ENCODE results near the gene LEUTX. TPM values are rescaled to one million over a fixed set of nuclear protein-coding genes. Genes with fewer than 3 reads are reported as not detected.

The LEUTX gene
- total RNA-seq, 1 donor from 2014 or later: not detected

DNA sequence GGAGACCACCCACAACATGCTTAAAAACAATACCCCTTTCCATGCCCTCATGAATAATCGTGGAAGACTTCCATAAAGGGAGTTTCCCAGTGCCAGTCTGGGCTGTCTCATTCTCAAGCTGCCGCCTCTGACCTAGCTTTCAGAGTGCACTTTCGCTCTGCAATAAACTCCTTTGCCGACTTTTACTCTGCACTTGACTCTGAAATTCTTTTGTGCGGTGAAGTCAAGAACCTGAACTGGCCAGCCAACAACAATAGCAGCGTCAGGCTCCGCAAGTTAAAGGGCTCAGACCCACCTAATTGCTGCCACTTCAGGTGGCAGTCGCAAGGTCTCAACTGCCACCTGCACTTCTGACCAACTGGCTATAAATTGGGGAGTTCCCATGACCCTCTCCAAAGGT lies 10.3 kb upstream of the LEUTX start:
- Mint-ChIP-seq H3K4me1 (no peaks in the 10 kb centered on the region), H3K9me3 (peaks cover 5% of the 10 kb centered on the region), H3K27ac (no peak overlapping the region), H3K27me3 (peaks cover 13% of the 10 kb centered on the region), H3K4me3 (no peak overlapping the region), H3K36me3 (ENCODE audit: low read depth) (no peaks in the 10 kb centered on the region)
- DNase-seq (no peak), ATAC-seq (ENCODE audit: low read depth) (no peak)
- CTCF ChIA-PET: interaction anchor here (1.0 to 1.2 kb wide), 4 partner anchors 24 to 218 kb away, joined by 3 to 4 read pairs (median 3); partner anchors contain the start of gene FBL
- POLR2A ChIA-PET: no interaction called here
- intact Hi-C loops (cut with micrococcal nuclease): loop anchor here (5.0 kb wide), 1 partner anchor 326 kb away; no protein-coding TSS in a partner anchor
- TF ChIP-seq, protein P1, sequence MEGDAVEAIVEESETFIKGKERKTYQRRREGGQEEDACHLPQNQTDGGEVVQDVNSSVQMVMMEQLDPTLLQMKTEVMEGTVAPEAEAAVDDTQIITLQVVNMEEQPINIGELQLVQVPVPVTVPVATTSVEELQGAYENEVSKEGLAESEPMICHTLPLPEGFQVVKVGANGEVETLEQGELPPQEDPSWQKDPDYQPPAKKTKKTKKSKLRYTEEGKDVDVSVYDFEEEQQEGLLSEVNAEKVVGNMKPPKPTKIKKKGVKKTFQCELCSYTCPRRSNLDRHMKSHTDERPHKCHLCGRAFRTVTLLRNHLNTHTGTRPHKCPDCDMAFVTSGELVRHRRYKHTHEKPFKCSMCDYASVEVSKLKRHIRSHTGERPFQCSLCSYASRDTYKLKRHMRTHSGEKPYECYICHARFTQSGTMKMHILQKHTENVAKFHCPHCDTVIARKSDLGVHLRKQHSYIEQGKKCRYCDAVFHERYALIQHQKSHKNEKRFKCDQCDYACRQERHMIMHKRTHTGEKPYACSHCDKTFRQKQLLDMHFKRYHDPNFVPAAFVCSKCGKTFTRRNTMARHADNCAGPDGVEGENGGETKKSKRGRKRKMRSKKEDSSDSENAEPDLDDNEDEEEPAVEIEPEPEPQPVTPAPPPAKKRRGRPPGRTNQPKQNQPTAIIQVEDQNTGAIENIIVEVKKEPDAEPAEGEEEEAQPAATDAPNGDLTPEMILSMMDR (IDR thresholded peaks at IDR 0.05): no peak

DNA sequence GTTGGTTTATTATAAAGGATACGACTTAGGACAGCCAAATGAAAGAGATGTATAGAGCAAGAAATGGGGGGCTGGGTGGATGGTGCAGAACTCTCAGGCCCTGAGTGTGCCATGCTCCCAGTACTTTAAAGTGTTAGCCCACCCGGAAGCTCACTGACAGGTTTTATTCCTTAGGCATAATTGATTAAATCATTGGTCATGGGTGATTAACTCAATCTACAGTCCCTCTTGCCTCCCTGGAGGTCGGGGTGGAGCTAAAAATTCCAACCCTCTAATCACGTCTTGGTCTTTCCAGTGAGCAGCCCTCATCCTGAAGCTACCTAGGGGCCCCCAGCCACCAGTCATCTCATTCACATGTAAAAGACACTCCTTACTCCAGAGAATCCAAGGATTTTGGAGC lies 9.9 kb upstream of the LEUTX start:
- H3K4me1 Mint-ChIP-seq: no peaks in the 10 kb centered on the region
- ChIA-PET CTCF (interaction anchor here (1.0 to 1.1 kb wide), 2 partner anchors 24 to 34 kb away, joined by 3 to 4 read pairs; no protein-coding TSS in a partner anchor), POLR2A (no interaction called here)
- ATAC-seq (ENCODE audit: low read depth) (no peak), DNase-seq (no peak)
- H3K36me3 Mint-ChIP-seq (ENCODE audit: low read depth): no peaks in the 10 kb centered on the region
- intact Hi-C loops (cut with micrococcal nuclease): loop anchor here (5.0 kb wide), 1 partner anchor 326 kb away; no protein-coding TSS in a partner anchor
- H3K4me3 Mint-ChIP-seq: no peak overlapping the region
- H3K27ac Mint-ChIP-seq: no peak overlapping the region
- peaks cover 5% of the 10 kb centered on the region for H3K9me3 Mint-ChIP-seq
- TF ChIP-seq, protein P1 (IDR thresholded peaks at IDR 0.05): no peak
- H3K27me3 Mint-ChIP-seq: peaks cover 11% of the 10 kb centered on the region

DNA sequence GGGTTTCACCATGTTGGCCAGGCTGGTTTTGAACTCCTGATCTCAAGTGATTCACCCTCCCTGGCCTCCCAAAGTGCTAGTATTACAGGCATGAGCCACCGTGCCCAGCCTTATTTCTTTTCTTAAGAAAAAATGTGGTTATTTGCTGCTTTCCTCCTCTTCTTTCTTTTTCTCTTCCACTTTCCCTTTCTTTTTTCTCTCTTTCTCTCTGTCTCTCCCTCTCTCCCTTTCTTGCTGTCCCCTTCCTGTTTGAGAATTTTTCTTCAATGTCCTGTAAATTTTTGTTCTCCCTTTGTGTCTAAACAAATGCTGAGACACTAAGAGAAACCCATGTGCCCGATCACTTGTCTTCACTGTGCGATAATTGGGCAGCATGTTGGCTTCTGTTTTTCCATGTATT lies 2.2 kb downstream of the LEUTX start:
- TF ChIP-seq, protein P1 (IDR thresholded peaks at IDR 0.05): no peak
- H3K36me3 Mint-ChIP-seq (ENCODE audit: low read depth): no peaks in the 10 kb centered on the region
- H3K9me3 Mint-ChIP-seq: no peaks in the 10 kb centered on the region
- ATAC-seq (ENCODE audit: low read depth) (no peak), DNase-seq (no peak)
- intact Hi-C loops (cut with micrococcal nuclease): no loop called here
- CTCF ChIA-PET: no interaction called here
- no peaks in the 10 kb centered on the region for H3K4me1 Mint-ChIP-seq
- H3K27ac Mint-ChIP-seq: no peak overlapping the region
- POLR2A ChIA-PET: no interaction called here
- no peak overlapping the region for H3K4me3 Mint-ChIP-seq
- peaks cover 35% of the 10 kb centered on the region for H3K27me3 Mint-ChIP-seq

DNA sequence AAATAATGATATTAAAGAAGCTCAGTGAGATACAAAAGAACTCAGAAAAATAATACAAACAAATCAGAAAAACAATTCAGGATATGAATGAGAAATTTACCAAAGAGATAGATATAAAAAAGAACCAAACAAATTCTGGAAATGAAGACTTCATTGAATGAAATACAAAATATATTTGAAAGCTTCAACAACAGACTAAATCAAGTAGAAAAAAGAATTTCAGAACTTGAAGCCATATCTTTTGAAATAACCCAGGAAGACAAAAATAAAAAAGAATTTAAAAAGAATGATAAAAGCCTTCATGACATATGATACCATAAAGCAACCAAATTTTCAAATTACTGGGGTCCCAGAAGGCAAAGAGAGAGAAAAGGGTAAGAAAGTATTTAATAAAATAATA lies 9.6 kb downstream of the LEUTX start:
- ChIA-PET CTCF (no interaction called here), POLR2A (no interaction called here)
- peaks cover 13% of the 10 kb centered on the region for H3K9me3 Mint-ChIP-seq
- ATAC-seq (ENCODE audit: low read depth) (no peak), DNase-seq (no peak)
- no peaks in the 10 kb centered on the region for H3K36me3 Mint-ChIP-seq (ENCODE audit: low read depth)
- H3K27me3 Mint-ChIP-seq: peaks cover 28% of the 10 kb centered on the region
- TF ChIP-seq, protein P1 (IDR thresholded peaks at IDR 0.05): no peak
- peaks cover 3% of the 10 kb centered on the region for H3K4me1 Mint-ChIP-seq
- H3K27ac Mint-ChIP-seq: no peak overlapping the region
- no peak overlapping the region for H3K4me3 Mint-ChIP-seq
- intact Hi-C loops (cut with micrococcal nuclease): no loop called here

DNA sequence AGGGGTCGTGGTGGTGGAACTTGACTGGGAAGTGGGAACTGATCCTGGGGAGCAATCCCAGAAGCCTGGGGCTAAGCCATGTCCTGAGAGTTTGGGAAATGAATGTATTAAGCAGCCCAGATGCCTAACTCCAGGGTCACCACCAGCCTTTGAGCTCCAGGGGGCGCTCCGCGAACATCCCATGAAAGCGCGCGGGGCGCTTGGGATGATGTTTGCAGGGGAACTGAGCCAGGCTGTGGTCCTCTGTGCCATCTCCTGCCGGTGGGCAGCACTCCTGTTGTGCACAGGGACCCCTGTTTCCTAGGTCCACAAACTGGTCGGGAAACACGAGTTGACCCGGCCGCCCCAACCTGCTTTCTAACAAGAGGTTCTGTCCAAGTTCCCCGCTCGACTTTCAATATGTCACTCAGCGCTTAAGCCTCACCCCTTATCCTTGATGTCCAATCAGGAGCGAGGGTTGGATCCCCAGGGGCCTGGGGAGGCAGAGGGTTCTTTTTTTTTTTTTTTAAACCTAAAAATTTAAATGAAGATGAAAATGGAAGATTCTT lies 14.4 kb downstream of the LEUTX start:
- intact Hi-C loops (cut with micrococcal nuclease): loop anchor here (1.0 kb wide), 3 partner anchors 31 to 177 kb away; no protein-coding TSS in a partner anchor
- ChIA-PET POLR2A (interaction anchor here (1.0 to 1.7 kb wide), 4 partner anchors 51 to 204 kb away, joined by 3 to 8 read pairs (median 4); partner anchors contain the start of genes FBL, PSMC4 and ZNF546), CTCF (interaction anchor here (0.6 to 6.9 kb wide), 11 partner anchors 9 to 512 kb away, joined by 3 to 90 read pairs (median 4); partner anchors contain the start of genes FBL and PSMC4)

More for the DNA sequence above, 14.4 kb downstream of the LEUTX start:
- no peaks in the 10 kb centered on the region for H3K36me3 Mint-ChIP-seq (ENCODE audit: low read depth)
- H3K27ac Mint-ChIP-seq: no peak overlapping the region
- peaks cover 6% of the 10 kb centered on the region for H3K9me3 Mint-ChIP-seq
- peak; percentile 97 for ATAC-seq (ENCODE audit: low read depth)
- H3K4me3 Mint-ChIP-seq: peak overlapping the region; percentile 78
- DNase-seq: peak; percentile 67
- TF ChIP-seq, protein P1 (IDR thresholded peaks at IDR 0.05): peak; percentile 49
- peaks cover 3% of the 10 kb centered on the region for H3K27me3 Mint-ChIP-seq
- H3K4me1 Mint-ChIP-seq: peaks cover 7% of the 10 kb centered on the region

Measured in activated B cell treated with CpG ODN at 0.5 μM for 24 hours (primary cell).